ENCODE measurements around the gene INO80D.

- TF ChIP-seq CTCF (IDR thresholded peaks at IDR 0.05; ENCODE audit: insufficient read depth, low read length) (no peak), GABPA (IDR thresholded peaks at IDR 0.05; ENCODE audit: low read depth) (no peak), SPI1 (IDR thresholded peaks at IDR 0.05; ENCODE audit: borderline replicate concordance, low read depth) (no peak), POLR2AphosphoS5 (IDR thresholded peaks at IDR 0.05; ENCODE audit: low read depth) (no peak)
Observed at GRCh38 chr2:206028101-206028500, 57.9 kb downstream of the INO80D start.
